ENCODE measurements around the gene MCTS1.

- TF ChIP-seq CTCF (IDR thresholded peaks at IDR 0.05) (no peak), EP300 (IDR thresholded peaks at IDR 0.05) (no peak)
Measured at GRCh38 chrX:120556251-120556650, 47.6 kb upstream of the MCTS1 start.

Data from gastroesophageal sphincter (tissue), 3 donors.